Heart left ventricle (tissue), 16 donors: ENCODE measurements around the gene MYO1E. TPM values are rescaled to one million over a fixed set of nuclear protein-coding genes. Genes with fewer than 3 reads are reported as not detected.
"Not testable (repeated sequence)": the region's sequence is repeated elsewhere in the genome, so short reads cannot be mapped to it uniquely, and the experiment has no call there.

Experiments used
- ATAC-seq, 4 donors: fragments of 200-7000 bp; cut with Tn5 transposase; one replicate each; pipeline ENCODE4 v1.9.1; 2020 to 2022; ENCODE audit warnings: moderate library complexity in 4 of 4, mild to moderate bottlenecking in 3 of 4, moderate number of reproducible peaks in 1 of 4
- DNase-seq, 5 donors: peaks; one replicate each; pipeline ENCODE4 v3.0.0-alpha.2; 2020
- H3K27ac ChIP-seq, 12 donors: fragments of 200-600 bp; sonication (generic) in 4 of 12; one replicate each; pipeline versions ENCODE4 v1.5.0 to v1.8.0; 2016 to 2022; ENCODE audit warnings: mild to moderate bottlenecking in 2 of 12
- H3K27me3 ChIP-seq, 9 donors: fragments of 200-600 bp; sonication (generic) in 2 of 9; one replicate each; pipeline versions ENCODE4 v1.5.1 to v1.8.0; 2016 to 2022; ENCODE audit warnings: mild to moderate bottlenecking in 3 of 9
- H3K36me3 ChIP-seq, 9 donors: fragments of 200-600 bp; sonication (generic) in 2 of 9; one replicate each; pipeline versions ENCODE4 v1.5.0 to v1.8.0; 2018 to 2022; ENCODE audit warnings: mild to moderate bottlenecking in 2 of 9
- H3K4me1 ChIP-seq, 12 donors: fragments of 200-600 bp; sonication (generic) in 4 of 12; one replicate each; pipeline versions ENCODE4 v1.5.0 to v1.8.0; 2016 to 2022; ENCODE audit warnings: mild to moderate bottlenecking in 3 of 12
- H3K4me3 ChIP-seq, 12 donors: fragments of 200-600 bp; sonication (generic) in 4 of 12; one replicate each; pipeline versions ENCODE4 v1.5.0 to v1.8.0; 2017 to 2022; ENCODE audit warnings: mild to moderate bottlenecking in 9 of 12, moderate library complexity in 4 of 12
- H3K9me3 ChIP-seq, 12 donors: fragments of 200-600 bp; sonication (generic) in 4 of 12; one replicate each; pipeline versions ENCODE4 v1.5.0 to v1.8.0; 2016 to 2022; ENCODE audit warnings: mild to moderate bottlenecking in 1 of 12
- CTCF ChIP-seq, 12 donors: fragments of 200-600 bp; sonication (generic) in 4 of 12; IDR thresholded peaks; one replicate each; pipeline versions ENCODE4 v1.5.0 to v1.8.0; 2018 to 2022; ENCODE audit warnings: antibody characterized with exemption in 12 of 12, mild to moderate bottlenecking in 5 of 12
- POLR2A ChIP-seq, 2 donors: fragments of 450-650 bp; IDR thresholded peaks; one replicate each; pipeline ENCODE4 v1.6.1; 2017; ENCODE audit warnings: antibody characterized with exemption in 2 of 2, mild to moderate bottlenecking in 2 of 2, moderate library complexity in 2 of 2
- WGBS, 4 donors: extraction: QIAGEN DNeasy Blood & Tissue Kit in 2 of 4; methylation state at CpG; one replicate each; pipeline versions ENCODE4 v1.1.5 to v1.1.7; 2013 to 2018; 5-methylcytosine and 5-hydroxymethylcytosine counted together
- intact Hi-C, 10 donors: fragments of 100-400 bp; cut with DNase I; formaldehyde crosslinking; loops; one replicate each; pipeline versions ENCODE4 v1.11.1 to v1.14.2; 2022
- polyA plus RNA-seq, 2 donors: library from polyadenylated mRNA; stranded (reverse); fragments of 200-250 nt; gene quantifications; one replicate each; pipeline ENCODE4 v1.2.3, GENCODE V29; 2013
- total RNA-seq, 9 donors: library from RNA; depleted of rRNA in 2 of 9; stranded (reverse); fragments of >200 nt in 2 of 9; fragmentation: NEBNext Ultra II Directional in 3 of 9; extraction: Animal tissue kit (Norgen Biotek cat#: 25700) in 3 of 9; gene quantifications; one replicate each; pipeline versions ENCODE4 v1.1.0 to v1.2.4, GENCODE V29; 2016 to 2023
- donor health status: ischemic (EF 13 %, LVEDD 7.1; RV severe dilation, severe dysfunction).
- donor health status: healthy with polysubstance abuse.
- donor health status: DM: no; HTN: yes; CAD: no.
- donor health status: DM: no; HTN: no; CAD: no.
- donor health status: ischemic (EF 25% LVEDD 6.9; RV normal size, moderate dysfunction).
- donor health status: ischemic (EF 25% LVEDD 5.7; RV mildly dilated, moderate dysfunction).
- donor health status: healthy.
- donor health status: DM: yes; HTN: yes; CAD: no.
- donor health status: ischemic (EF 35%, LVEDD 5.7; RV mildly dilated, moderate dysfunction).
- donor health status: nonischemic (EF 11% LVEDD 7.7; RV severe dilation, severe dysfunction).
- donor health status: DM: yes; HTN: yes; CAD: no.
- donor health status: PGD.
- donor health status: ischemic (EF 29% LVEDD 5.4; RV normal size, mild dysfunction).
- donor health status: nonischemic (EF 23%, LVEDD 6.1; RV moderate dilation, normal function).

MYO1E gene
- total and polyA plus RNA-seq, 11 donors = 8.5 to 98.6 (median 25.2) TPM

- 96 to 97% (median 96%) methylated on average over 16 of the region's 16 CpGs for WGBS, 4 donors
- no peaks in the 10 kb centered on the region for H3K4me1 ChIP-seq
- intact Hi-C loops = no loop called here
- H3K27me3 ChIP-seq = no peaks in the 10 kb centered on the region
- H3K36me3 ChIP-seq = peaks cover 0 to 57% (median 24%) of the 10 kb centered on the region in 9 donors
- no peak for DNase-seq
- no peak overlapping the region for H3K27ac ChIP-seq
- ATAC-seq = no peak
- peaks cover 0 to 27% (median 0%) of the 10 kb centered on the region in 12 donors for H3K9me3 ChIP-seq
- no peak overlapping the region for H3K4me3 ChIP-seq
- TF ChIP-seq POLR2A (IDR thresholded peaks at IDR 0.05) (no peak), CTCF (IDR thresholded peaks at IDR 0.05) (no peak)
Measured at GRCh38 chr15:59131456-59131855, 241.2 kb downstream of the MYO1E start.

GRCh38 chr15:59127255-59127654 is 245.4 kb downstream of the MYO1E start:
- Histone ChIP-seq H3K36me3 (peaks cover 0 to 15% (median 0%) of the 10 kb centered on the region in 9 donors), H3K9me3 (peaks cover 0 to 32% (median 0%) of the 10 kb centered on the region in 12 donors)
- DNase-seq, H3K27me3 ChIP-seq, H3K27ac ChIP-seq, H3K4me1 ChIP-seq, H3K4me3 ChIP-seq, ATAC-seq, intact Hi-C loops: not testable (repeated sequence)
- 74 to 82% (median 80%) methylated on average over 1 of the region's 1 CpG for WGBS, 4 donors

- H3K36me3 ChIP-seq, ATAC-seq, H3K4me3 ChIP-seq, H3K27me3 ChIP-seq, intact Hi-C loops, H3K4me1 ChIP-seq, H3K27ac ChIP-seq, DNase-seq: not testable (repeated sequence)
- 97 to 99% (median 98%) methylated on average over 4 of the region's 4 CpGs for WGBS, 4 donors
- peaks cover 0 to 32% (median 0%) of the 10 kb centered on the region in 12 donors for H3K9me3 ChIP-seq
Measured at GRCh38 chr15:59125683-59126082, 247.0 kb downstream of the MYO1E start.

- intact Hi-C loops = no loop called here
- Histone ChIP-seq H3K4me1 (no peaks in the 10 kb centered on the region), H3K9me3 (peaks cover 0 to 26% (median 0%) of the 10 kb centered on the region in 12 donors), H3K36me3 (peaks cover 0 to 5% (median 0%) of the 10 kb centered on the region in 9 donors), H3K4me3 (no peak overlapping the region), H3K27me3 (no peaks in the 10 kb centered on the region), H3K27ac (no peak overlapping the region)
- no peak for TF ChIP-seq POLR2A (IDR thresholded peaks at IDR 0.05)
- TF ChIP-seq CTCF (IDR thresholded peaks at IDR 0.05) = no peak
- ATAC-seq (no peak), DNase-seq (no peak)
- WGBS, 4 donors = 96 to 100% (median 98%) methylated on average over 2 of the region's 2 CpGs
Measured at GRCh38 chr15:59124261-59124660, 248.4 kb downstream of the MYO1E start.

GRCh38 chr15:59120937-59121336 is 251.7 kb downstream of the MYO1E start:
- Histone ChIP-seq H3K27ac (no peak overlapping the region), H3K4me3 (no peak overlapping the region), H3K9me3 (peaks cover 0 to 4% (median 0%) of the 10 kb centered on the region in 12 donors), H3K36me3 (peaks cover 0 to 32% (median 0%) of the 10 kb centered on the region in 9 donors), H3K4me1 (no peaks in the 10 kb centered on the region), H3K27me3 (no peaks in the 10 kb centered on the region)
- intact Hi-C loops = no loop called here
- no peak for ATAC-seq
- 94 to 97% (median 96%) methylated on average over 5 of the region's 5 CpGs for WGBS, 4 donors
- no peak for TF ChIP-seq CTCF (IDR thresholded peaks at IDR 0.05)
- no peak for TF ChIP-seq POLR2A (IDR thresholded peaks at IDR 0.05)
- DNase-seq = no peak
